Lower lobe of right lung (tissue), 2 donors: ENCODE data around the gene SYCP2L. TPM values are rescaled to one million over a fixed set of nuclear protein-coding genes. Genes with fewer than 3 reads are reported as not detected.
A peak's percentile ranks its signal among the peaks of the same experiment; 100 is the strongest.

Source experiments
- ATAC-seq, 2 donors: fragments of 200-7000 bp; cut with Tn5 transposase; one replicate each; pipeline ENCODE4 v1.9.1; 2020 to 2022; ENCODE audit warnings: mild to moderate bottlenecking in 2 of 2, moderate library complexity in 2 of 2
- DNase-seq: peaks from one replicate; pipeline ENCODE4 v3.0.0-alpha.2; 2020
- H3K27ac ChIP-seq: fragments of 200-600 bp; one replicate; pipeline ENCODE4 v1.8.0; 2022
- H3K27me3 ChIP-seq: fragments of 200-600 bp; one replicate; pipeline ENCODE4 v1.8.0; 2022; ENCODE audit warnings: low read depth
- H3K36me3 ChIP-seq: fragments of 200-600 bp; one replicate; pipeline ENCODE4 v1.8.0; 2022; ENCODE audit warnings: mild to moderate bottlenecking
- H3K4me1 ChIP-seq: fragments of 200-600 bp; one replicate; pipeline ENCODE4 v1.8.0; 2022
- H3K4me3 ChIP-seq: fragments of 200-600 bp; one replicate; pipeline ENCODE4 v1.8.0; 2022; ENCODE audit warnings: mild to moderate bottlenecking
- H3K9me3 ChIP-seq: fragments of 200-600 bp; one replicate; pipeline ENCODE4 v1.8.0; 2022
- intact Hi-C: fragments of 100-400 bp; cut with DNase I; formaldehyde crosslinking; loops from one replicate; pipeline ENCODE4 v1.11.0; 2022
- long read RNA-seq: library from polyadenylated mRNA; unstranded; transcript quantifications from one replicate; pipeline ENCODE4 v2.0.0, GENCODE V29; 2021
- total RNA-seq: library from RNA; stranded (reverse); fragmentation: NEBNext Ultra II Directional; extraction: Animal tissue kit (Norgen Biotek cat#: 25700); gene quantifications from one replicate; pipeline ENCODE4 v1.2.1, GENCODE V29; 2021
- TF ChIP-seq, protein P1 (sequence below): fragments of 200-600 bp; IDR thresholded peaks from one replicate; pipeline ENCODE4 v1.8.0; 2022; ENCODE audit warnings: antibody characterized with exemption, mild to moderate bottlenecking
- donor health status: DM: no; HTN: yes; CAD: no; lungs with severe emphysema.

The SYCP2L gene
- 1.0 TPM for total RNA-seq
- long read RNA-seq: 0 reads

DNA sequence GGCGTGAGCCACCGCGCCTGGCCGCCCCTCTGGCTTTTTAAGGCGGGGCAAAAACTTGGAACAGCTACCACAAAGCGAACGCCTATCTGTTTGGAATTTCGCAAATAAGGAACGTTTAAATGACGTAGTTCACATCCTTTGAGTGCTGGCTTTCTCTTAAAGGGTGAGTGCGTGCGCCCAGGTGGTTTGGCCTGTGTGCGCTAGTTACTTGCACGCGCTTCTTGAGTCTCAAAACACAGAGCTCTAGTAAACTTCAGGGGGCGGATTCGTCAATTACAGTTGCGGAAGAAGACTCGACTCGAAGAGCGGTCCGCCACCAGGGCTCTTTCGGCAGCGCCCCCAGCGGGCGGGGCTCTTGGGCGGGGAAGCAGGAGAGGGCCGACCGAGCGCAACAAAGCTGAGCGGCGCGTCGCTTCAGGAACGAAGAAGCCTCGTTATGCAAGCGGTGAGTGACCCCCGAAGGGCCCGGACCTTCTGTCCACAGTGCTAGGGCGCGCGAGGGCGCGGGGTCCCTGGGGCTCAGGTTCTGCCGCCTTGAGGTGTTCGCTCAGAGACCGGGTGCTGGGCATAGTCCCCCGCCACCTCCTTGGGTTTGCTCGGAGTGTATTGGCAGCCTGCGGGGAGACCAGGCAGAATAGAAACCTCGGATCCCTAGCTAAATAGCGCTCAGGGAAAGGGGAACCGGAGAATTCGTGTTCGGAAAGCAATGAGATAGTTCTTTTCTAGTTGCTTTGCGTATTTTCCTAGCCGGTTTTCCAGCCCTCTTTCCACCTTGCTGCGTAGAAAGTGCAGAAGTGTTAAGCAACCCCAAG is at the start of gene SYCP2L:
Gene SYCP2L (plus strand): TSS at position 362 of the 812 bp plus-strand sequence. CDS start 75 bp downstream, at position 437.
- TF ChIP-seq, protein P1, sequence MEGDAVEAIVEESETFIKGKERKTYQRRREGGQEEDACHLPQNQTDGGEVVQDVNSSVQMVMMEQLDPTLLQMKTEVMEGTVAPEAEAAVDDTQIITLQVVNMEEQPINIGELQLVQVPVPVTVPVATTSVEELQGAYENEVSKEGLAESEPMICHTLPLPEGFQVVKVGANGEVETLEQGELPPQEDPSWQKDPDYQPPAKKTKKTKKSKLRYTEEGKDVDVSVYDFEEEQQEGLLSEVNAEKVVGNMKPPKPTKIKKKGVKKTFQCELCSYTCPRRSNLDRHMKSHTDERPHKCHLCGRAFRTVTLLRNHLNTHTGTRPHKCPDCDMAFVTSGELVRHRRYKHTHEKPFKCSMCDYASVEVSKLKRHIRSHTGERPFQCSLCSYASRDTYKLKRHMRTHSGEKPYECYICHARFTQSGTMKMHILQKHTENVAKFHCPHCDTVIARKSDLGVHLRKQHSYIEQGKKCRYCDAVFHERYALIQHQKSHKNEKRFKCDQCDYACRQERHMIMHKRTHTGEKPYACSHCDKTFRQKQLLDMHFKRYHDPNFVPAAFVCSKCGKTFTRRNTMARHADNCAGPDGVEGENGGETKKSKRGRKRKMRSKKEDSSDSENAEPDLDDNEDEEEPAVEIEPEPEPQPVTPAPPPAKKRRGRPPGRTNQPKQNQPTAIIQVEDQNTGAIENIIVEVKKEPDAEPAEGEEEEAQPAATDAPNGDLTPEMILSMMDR: peak; percentile 33
- intact Hi-C loops: no loop called here
- H3K36me3 ChIP-seq: no peaks in the 10 kb centered on the region
- peak within 1 kb of the TSS; percentile 53 for H3K4me3 ChIP-seq
- peak; percentile 46 to 65 for ATAC-seq
- peak within 1 kb of the TSS; percentile 34 for H3K27ac ChIP-seq
- no peak for DNase-seq
- H3K4me1 ChIP-seq: peaks cover 15% of the 10 kb centered on the region
- H3K27me3 ChIP-seq: peaks cover 57% of the 10 kb centered on the region
- peaks cover 4% of the 10 kb centered on the region for H3K9me3 ChIP-seq

DNA sequence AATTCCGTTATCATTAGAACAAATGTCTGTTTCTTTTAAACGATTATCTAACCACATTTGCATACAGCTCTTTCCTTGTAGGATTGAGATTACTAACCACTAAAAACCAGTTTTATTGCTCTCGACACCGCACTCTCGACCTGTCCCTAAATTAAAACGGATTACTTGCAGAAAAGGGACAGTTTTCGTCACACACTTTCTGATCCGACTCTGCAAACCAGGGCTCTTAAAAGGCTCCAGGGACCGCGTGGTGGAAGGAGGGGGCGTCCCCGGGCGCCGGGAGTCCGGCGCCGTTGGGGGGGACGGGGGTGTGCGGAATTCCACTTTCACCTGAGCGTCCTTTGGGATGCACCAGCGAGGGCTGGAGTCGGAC is 49.2 kb upstream of the SYCP2L start:
- Histone ChIP-seq H3K9me3 (no peaks in the 10 kb centered on the region), H3K27ac (peak overlapping the region; percentile 86), H3K27me3 (peaks cover 6% of the 10 kb centered on the region), H3K4me3 (peak overlapping the region; percentile 76), H3K4me1 (peaks cover 8% of the 10 kb centered on the region), H3K36me3 (no peaks in the 10 kb centered on the region)
- ATAC-seq (peak; percentile 33), DNase-seq (no peak)
- intact Hi-C loops: no loop called here
- TF ChIP-seq, protein P1: no peak

DNA sequence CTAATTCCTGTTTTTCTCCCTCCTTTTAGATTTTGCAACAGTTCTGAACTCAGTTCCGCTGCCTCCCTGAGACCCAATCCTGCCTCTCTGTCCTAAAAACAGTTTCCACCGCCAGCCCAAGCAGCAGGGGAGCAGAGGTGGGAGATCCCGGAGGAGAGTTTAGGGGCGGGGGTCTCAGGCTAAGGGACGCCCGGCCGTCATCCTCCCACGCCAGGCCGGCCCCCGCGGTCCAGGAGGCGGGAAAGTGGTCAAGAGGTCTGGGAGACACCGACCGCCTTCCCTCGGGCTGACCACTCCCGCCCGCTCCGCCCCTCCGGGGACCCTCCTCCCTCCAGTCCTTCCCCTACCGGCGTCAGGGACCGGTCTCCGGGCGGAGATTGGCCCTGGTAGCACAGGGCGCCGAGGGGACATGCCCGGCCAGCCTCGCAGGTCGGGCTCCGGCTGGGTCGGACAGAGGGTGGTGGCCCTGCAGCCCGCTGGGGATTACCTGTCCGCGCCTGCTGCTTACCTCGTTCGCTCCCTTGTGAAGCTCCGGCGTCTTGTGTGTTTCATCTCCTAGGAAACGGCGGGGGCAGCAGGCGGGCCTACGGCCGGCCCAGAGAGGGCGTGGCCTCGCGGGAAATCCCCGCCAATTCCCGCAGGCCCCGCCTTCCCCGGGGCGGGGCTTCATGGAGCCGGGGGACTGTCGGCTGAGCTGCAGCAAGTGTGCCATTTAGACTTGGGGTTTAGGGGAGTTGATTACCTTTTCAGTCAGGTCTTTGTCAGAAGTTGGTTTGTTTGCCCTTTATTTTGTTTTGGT is 48.7 kb upstream of the SYCP2L start, which contains the start of gene MAK:
Gene MAK (minus strand): TSS at position 545 of the 799 bp plus-strand sequence. CDS start 7,891 bp downstream, outside the sequence.
- TF ChIP-seq, protein P1: no peak
- intact Hi-C loops: no loop called here

DNA sequence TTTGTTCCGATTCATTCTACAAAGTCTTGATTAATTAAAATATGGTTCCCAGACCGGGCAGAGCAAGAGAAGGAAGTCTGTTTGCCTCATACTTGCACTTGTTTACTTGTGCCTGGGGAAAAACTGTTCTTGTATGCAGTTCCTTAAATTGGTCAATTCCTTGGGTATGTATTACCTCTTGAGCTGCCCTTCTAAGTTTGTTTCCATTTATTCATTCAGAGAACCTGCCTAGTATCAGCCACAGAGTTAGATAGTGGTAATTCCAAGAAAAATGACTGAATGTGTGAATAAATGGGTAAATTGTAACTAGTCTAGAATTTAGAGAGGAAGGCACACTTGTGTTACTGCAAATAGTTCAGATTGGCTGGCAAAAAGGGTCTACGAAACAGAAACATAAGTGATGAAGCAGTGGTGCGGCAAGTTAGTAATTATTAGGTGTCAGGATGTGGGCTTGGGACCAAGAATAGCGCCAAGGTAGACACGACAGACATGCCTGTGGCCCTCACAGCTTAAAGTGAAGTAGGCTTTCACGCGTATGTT is 48.0 kb upstream of the SYCP2L start:
- peaks cover 8% of the 10 kb centered on the region for H3K4me1 ChIP-seq
- DNase-seq: no peak
- TF ChIP-seq, protein P1: no peak
- intact Hi-C loops: no loop called here
- no peaks in the 10 kb centered on the region for H3K36me3 ChIP-seq
- peak; percentile 65 for ATAC-seq
- peak overlapping the region; percentile 76 for H3K4me3 ChIP-seq
- no peaks in the 10 kb centered on the region for H3K9me3 ChIP-seq
- peaks cover 6% of the 10 kb centered on the region for H3K27me3 ChIP-seq
- peak overlapping the region; percentile 86 for H3K27ac ChIP-seq

More for the DNA sequence above, 48.7 kb upstream of the SYCP2L start, which contains the start of gene MAK:
- peak within 1 kb of the TSS; percentile 76 for H3K4me3 ChIP-seq
- no peaks in the 10 kb centered on the region for H3K36me3 ChIP-seq
- H3K27ac ChIP-seq: peak within 1 kb of the TSS; percentile 86
- H3K27me3 ChIP-seq: peaks cover 6% of the 10 kb centered on the region
- peaks cover 8% of the 10 kb centered on the region for H3K4me1 ChIP-seq
- no peaks in the 10 kb centered on the region for H3K9me3 ChIP-seq
- ATAC-seq (peak; percentile 98), DNase-seq (peak; percentile 92)

DNA sequence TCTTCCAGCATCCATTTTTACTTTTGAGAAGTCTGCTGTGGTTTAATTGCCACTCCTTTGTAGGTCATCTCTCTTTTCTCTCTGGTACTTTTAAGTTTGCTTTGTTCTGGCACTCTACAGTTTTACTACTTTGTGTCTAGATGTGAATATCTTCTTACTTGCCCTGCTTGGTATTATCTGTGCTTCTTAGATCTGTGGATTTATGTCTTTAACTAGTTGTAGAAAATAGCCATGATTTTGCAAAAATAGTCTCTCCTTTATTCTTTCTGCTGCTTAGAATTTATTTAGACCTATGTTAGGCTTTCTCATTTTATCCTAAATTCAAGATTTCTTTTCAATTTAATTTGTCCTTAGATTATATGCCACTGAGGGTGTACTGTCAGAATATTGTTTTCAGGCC is 43.3 kb upstream of the SYCP2L start:
- ATAC-seq (no peak), DNase-seq (no peak)
- Histone ChIP-seq H3K36me3 (no peaks in the 10 kb centered on the region), H3K4me1 (peaks cover 8% of the 10 kb centered on the region), H3K27me3 (no peaks in the 10 kb centered on the region), H3K9me3 (no peaks in the 10 kb centered on the region), H3K27ac (no peak overlapping the region), H3K4me3 (no peak overlapping the region)
- intact Hi-C loops: no loop called here
- TF ChIP-seq, protein P1: no peak
